Gastrocnemius medialis (tissue), 4 donors: ENCODE measurements around the gene SRCAP. TPM values are rescaled to one million over a fixed set of nuclear protein-coding genes. Genes with fewer than 3 reads are reported as not detected.

Experiments used
- ATAC-seq, 2 donors: fragments of 150-250 bp; one replicate each; pipeline ENCODE4 v1.9.1; 2016
- DNase-seq, 2 donors: peaks; one replicate each; pipeline ENCODE4 v3.0.0-alpha.2; 2019
- H3K27ac ChIP-seq, 4 donors: fragments of 200-600 bp; sonication (generic); 1 replicate in 1 of 4; 2 replicates in 3 of 4; pipeline ENCODE4 v1.5.1; 2016 to 2018; ENCODE audit warnings: mild to moderate bottlenecking in 2 of 4, moderate library complexity in 1 of 4
- H3K27me3 ChIP-seq, 3 donors: fragments of 200-600 bp; sonication (generic) in 2 of 3; 1 replicate in 1 of 3; 2 replicates in 2 of 3; pipeline versions ENCODE4 v1.5.1 to v1.6.0; 2016 to 2019; ENCODE audit warnings: mild to moderate bottlenecking in 1 of 3, moderate library complexity in 1 of 3
- H3K36me3 ChIP-seq, 2 donors: fragments of 200-600 bp; sonication (generic) in 1 of 2; one replicate each; pipeline ENCODE4 v1.5.1; 2017 to 2018
- H3K4me1 ChIP-seq, 2 donors: fragments of 200-600 bp; sonication (generic) in 1 of 2; one replicate each; pipeline ENCODE4 v1.5.1; 2016 to 2017; ENCODE audit warnings: mild to moderate bottlenecking in 2 of 2
- H3K4me3 ChIP-seq, 4 donors: fragments of 200-600 bp; sonication (generic) in 3 of 4; 1 replicate in 1 of 4; 2 replicates in 3 of 4; pipeline ENCODE4 v1.5.1; 2016 to 2019; ENCODE audit warnings: mild to moderate bottlenecking in 2 of 4
- H3K9me3 ChIP-seq, 3 donors: fragments of 200-600 bp; sonication (generic) in 2 of 3; 1 replicate in 1 of 3; 2 replicates in 2 of 3; pipeline ENCODE4 v1.5.1; 2016 to 2019
- CTCF ChIP-seq, 5 experiments: fragments of 450-650 bp in 3 of 5; fragments of 200-600 bp in 2 of 5; sonication (generic) in 2 of 5; IDR thresholded peaks in 4 of 5; conservative IDR thresholded peaks in 1 of 5; 1 replicate in 4 of 5; 2 replicates in 1 of 5; pipeline ENCODE4 v1.5.1; 2016 to 2019; ENCODE audit warnings: antibody characterized with exemption in 5 of 5, mild to moderate bottlenecking in 3 of 5, moderate library complexity in 3 of 5
- POLR2A ChIP-seq, 2 donors: fragments of 450-650 bp; IDR thresholded peaks; one replicate each; pipeline ENCODE4 v1.6.1; 2017; ENCODE audit warnings: antibody characterized with exemption in 2 of 2, mild to moderate bottlenecking in 2 of 2, moderate library complexity in 2 of 2
- in situ Hi-C, 4 donors: fragments of 200-750 bp; cut with MboI; loops; one replicate each; pipeline versions ENCODE4 v1.15.0 to v1.8.0; 2017; ENCODE audit warnings: low sequenced_read_pairs in 4 of 4
- intact Hi-C: fragments of 100-400 bp; cut with DNase I; formaldehyde crosslinking; loops from one replicate; pipeline ENCODE4 v1.15.1; 2023; ENCODE audit warnings: low total_unique reads
- total RNA-seq, 4 donors: library from RNA; depleted of rRNA; stranded (reverse); fragments of >200 nt; gene quantifications; one replicate each; pipeline versions ENCODE4 v1.1.0 to v1.2.3, GENCODE V29; 2016

The SRCAP gene
- total RNA-seq, 4 donors from 2014 or later, result 15.3 to 25.5 (median 21.9) TPM

- Histone ChIP-seq H3K4me1 (peaks cover 7 to 8% of the 10 kb centered on the region in 2 donors), H3K4me3 (peak overlapping the region; percentile 76 to 91 (median 88)), H3K9me3 (no peaks in the 10 kb centered on the region), H3K36me3 (peaks cover 0 to 25% of the 10 kb centered on the region in 2 donors), H3K27ac (peak overlapping the region; percentile 73 to 91 (median 79)), H3K27me3 (no peaks in the 10 kb centered on the region)
- TF ChIP-seq CTCF (IDR thresholded peaks at IDR 0.05 in 4 of 5, conservative IDR thresholded peaks at IDR 0.05 in 1 of 5) (no peak), POLR2A (IDR thresholded peaks at IDR 0.05) (no peak)
- ATAC-seq (peak in 1 of 2 donors; percentile 2), DNase-seq (peak in 1 of 2 donors; percentile 49)
- in situ Hi-C loops, result no loop called here
- intact Hi-C loops, result loop anchor here (1.0 to 5.0 kb wide), 4 partner anchors 13 to 433 kb away; partner anchors contain the start of genes CFAP119, FUS and RNF40
Measured at GRCh38 chr16:30748634-30749445, 49.9 kb downstream of the SRCAP start.

- no peak overlapping the region for H3K4me3 ChIP-seq
- no peaks in the 10 kb centered on the region for H3K9me3 ChIP-seq
- TF ChIP-seq POLR2A (IDR thresholded peaks at IDR 0.05) (no peak), CTCF (IDR thresholded peaks at IDR 0.05 in 4 of 5, conservative IDR thresholded peaks at IDR 0.05 in 1 of 5) (no peak)
- peaks cover 7 to 8% of the 10 kb centered on the region in 2 donors for H3K4me1 ChIP-seq
- no peak for DNase-seq
- in situ Hi-C loops (no loop called here), intact Hi-C loops (no loop called here)
- no peak for ATAC-seq
- H3K27me3 ChIP-seq, result no peaks in the 10 kb centered on the region
- no peak overlapping the region for H3K27ac ChIP-seq
- H3K36me3 ChIP-seq, result peaks cover 0 to 31% of the 10 kb centered on the region in 2 donors
Measured at GRCh38 chr16:30750201-30750600, 51.2 kb downstream of the SRCAP start.

GRCh38 chr16:30750876-30751465 lies 52.0 kb downstream of the SRCAP start:
- Histone ChIP-seq H3K4me3 (no peak overlapping the region), H3K27me3 (no peaks in the 10 kb centered on the region), H3K9me3 (no peaks in the 10 kb centered on the region), H3K27ac (no peak overlapping the region), H3K36me3 (peaks cover 0 to 37% of the 10 kb centered on the region in 2 donors), H3K4me1 (peaks cover 7 to 8% of the 10 kb centered on the region in 2 donors)
- no peak for DNase-seq
- TF ChIP-seq POLR2A (IDR thresholded peaks at IDR 0.05), result no peak
- no peak for TF ChIP-seq CTCF (IDR thresholded peaks at IDR 0.05 in 4 of 5, conservative IDR thresholded peaks at IDR 0.05 in 1 of 5)
- in situ Hi-C loops (no loop called here), intact Hi-C loops (no loop called here)
- ATAC-seq, result no peak

- intact Hi-C loops (no loop called here), in situ Hi-C loops (no loop called here)
- DNase-seq (no peak), ATAC-seq (no peak)
- H3K27me3 ChIP-seq, result no peaks in the 10 kb centered on the region
- H3K4me1 ChIP-seq, result peaks cover 0 to 2% of the 10 kb centered on the region in 2 donors
- H3K9me3 ChIP-seq, result no peaks in the 10 kb centered on the region
- H3K36me3 ChIP-seq, result peaks cover 0 to 58% of the 10 kb centered on the region in 2 donors
- H3K27ac ChIP-seq, result no peak overlapping the region
- TF ChIP-seq CTCF (IDR thresholded peaks at IDR 0.05 in 4 of 5, conservative IDR thresholded peaks at IDR 0.05 in 1 of 5) (no peak), POLR2A (IDR thresholded peaks at IDR 0.05) (no peak)
- H3K4me3 ChIP-seq, result no peak overlapping the region
Measured at GRCh38 chr16:30753596-30753995, 54.6 kb downstream of the SRCAP start.
